Measurements from ENCODE around the gene ZAP70.

DNA sequence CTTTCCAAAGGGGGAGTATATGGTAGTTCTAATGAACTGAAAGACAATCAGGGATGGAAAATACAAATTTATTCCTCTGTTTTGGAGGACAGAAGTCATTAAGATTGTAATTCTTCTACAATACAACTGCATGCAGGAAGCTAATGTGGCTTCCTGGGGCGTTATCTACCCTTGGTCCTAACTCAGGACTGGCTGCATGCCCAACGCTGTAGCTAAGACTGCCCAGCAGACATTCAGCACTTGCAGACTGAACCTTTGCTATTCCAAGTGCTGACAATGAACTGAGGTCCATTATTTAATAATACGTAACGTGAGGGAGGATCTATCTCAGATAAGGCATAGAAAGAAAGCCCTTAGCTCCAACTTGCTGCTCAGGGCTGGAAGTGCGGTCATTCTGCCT is 53.2 kb downstream of the ZAP70 start:
- TF ChIP-seq CHD2 (IDR thresholded peaks at IDR 0.05; ENCODE audit: low read length, partially characterized antibody) (no peak), CTCF (IDR thresholded peaks at IDR 0.05) (no peak), SMC3 (IDR thresholded peaks at IDR 0.05) (no peak), ZC3H11A (IDR thresholded peaks at IDR 0.05) (no peak)

Data from A549 (cell line).